ENCODE results near the gene ARAP1.
"Not testable (repeated sequence)": the region's sequence is repeated elsewhere in the genome, so short reads cannot be mapped to it uniquely, and the experiment has no call there.

The ARAP1 gene

DNA sequence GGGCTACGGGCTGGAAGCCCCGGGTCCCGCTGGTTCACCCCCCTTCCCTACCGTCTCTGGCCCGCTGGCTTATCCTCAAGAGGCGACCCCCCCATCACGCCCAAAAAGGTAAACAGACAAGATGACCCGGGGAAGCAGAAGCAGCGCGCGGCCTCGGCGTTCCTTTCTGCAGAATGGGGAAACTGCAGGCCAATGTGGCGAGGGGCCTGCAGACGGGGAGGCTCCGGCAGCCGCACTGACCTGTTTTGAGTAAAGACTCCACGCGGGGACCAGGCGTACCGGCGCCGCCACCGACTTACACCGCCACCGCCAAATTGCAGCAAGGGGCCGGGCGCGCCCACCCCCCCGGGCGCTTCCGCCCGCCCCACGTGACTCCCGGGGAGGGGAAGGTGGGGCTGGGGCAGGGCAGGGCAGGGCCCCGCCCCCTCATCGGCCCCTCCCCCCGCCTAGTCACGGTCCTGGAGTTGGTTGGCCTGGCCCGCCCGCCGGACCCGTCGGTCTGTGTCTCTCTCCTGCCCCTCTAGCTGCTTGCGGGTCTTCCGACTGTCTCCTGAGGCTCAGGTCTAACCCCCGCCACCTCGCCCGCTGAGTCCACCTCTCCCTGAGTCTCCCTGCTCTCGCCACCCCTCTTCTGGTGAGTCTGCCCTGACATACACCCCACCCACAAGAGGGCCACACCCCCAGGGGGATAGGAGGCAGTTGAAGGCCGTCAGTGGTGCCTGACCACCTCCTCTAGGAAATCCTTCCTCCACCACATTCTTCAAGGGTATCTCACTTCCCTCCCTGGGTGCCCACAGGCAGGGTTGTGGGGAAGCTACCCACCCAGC is at the start of gene ARAP1:
ARAP1 (minus strand) TSS at position 321 of the 827 bp plus-strand sequence. CDS start 25,280 bp downstream, outside the sequence.
- TF ChIP-seq, protein P1, sequence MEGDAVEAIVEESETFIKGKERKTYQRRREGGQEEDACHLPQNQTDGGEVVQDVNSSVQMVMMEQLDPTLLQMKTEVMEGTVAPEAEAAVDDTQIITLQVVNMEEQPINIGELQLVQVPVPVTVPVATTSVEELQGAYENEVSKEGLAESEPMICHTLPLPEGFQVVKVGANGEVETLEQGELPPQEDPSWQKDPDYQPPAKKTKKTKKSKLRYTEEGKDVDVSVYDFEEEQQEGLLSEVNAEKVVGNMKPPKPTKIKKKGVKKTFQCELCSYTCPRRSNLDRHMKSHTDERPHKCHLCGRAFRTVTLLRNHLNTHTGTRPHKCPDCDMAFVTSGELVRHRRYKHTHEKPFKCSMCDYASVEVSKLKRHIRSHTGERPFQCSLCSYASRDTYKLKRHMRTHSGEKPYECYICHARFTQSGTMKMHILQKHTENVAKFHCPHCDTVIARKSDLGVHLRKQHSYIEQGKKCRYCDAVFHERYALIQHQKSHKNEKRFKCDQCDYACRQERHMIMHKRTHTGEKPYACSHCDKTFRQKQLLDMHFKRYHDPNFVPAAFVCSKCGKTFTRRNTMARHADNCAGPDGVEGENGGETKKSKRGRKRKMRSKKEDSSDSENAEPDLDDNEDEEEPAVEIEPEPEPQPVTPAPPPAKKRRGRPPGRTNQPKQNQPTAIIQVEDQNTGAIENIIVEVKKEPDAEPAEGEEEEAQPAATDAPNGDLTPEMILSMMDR (IDR thresholded peaks at IDR 0.05; ENCODE audit: low read depth, low read length), result no peak
- peak; percentile 63 to 77 for DNase-seq (ENCODE audit: low read depth in 2 of 2)
- H3K4me3 ChIP-seq (replicated peaks in 1 of 2; ENCODE audit: low read depth in 2 of 2, low read length in 2 of 2), result peak within 1 kb of the TSS; percentile 78 to 85

DNA sequence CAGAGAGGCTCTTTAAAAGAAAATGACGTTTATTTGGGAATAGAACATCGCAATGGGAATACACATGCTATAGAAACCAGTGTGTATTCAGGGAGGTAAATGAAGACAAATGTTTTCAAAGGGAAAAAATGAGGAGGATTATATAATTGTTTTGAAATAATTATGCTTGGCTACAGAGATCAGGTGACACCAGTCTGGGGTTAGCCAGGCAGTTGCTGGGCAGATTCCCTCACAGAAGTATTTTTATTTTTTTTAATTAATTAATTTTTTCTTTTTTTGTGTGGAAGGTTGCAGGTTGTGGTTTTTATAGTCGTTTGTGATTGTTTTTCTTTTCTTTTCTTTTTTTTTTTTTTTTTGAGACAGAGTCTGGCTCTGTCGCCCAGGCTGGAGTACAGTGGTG is 47.2 kb upstream of the ARAP1 start:
- DNase-seq (ENCODE audit: low read depth in 2 of 2), result no peak
- TF ChIP-seq, protein P1 (IDR thresholded peaks at IDR 0.05; ENCODE audit: low read depth, low read length), result no peak
- H3K4me3 ChIP-seq (replicated peaks in 1 of 2; ENCODE audit: low read depth in 2 of 2, low read length in 2 of 2), result no peak overlapping the region

DNA sequence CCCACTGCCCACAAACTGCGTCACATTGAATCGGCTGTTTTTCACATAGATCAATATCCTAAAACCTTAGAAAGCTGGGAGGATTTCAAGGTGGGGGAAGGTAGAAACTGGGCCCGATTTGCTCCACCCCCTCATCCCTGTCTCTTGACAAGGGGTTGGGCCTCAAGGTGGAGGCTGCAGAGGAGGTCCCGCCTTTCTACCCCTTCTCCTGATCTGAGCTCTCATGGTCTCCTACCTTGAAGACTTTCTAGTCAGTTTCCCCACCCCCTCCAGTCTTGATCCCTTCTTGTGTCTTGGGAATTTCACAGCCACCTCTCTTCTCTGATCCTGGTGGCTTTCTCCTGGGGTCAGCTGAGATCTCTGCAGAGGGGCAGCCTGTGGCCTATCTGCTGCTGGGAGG is 46.2 kb upstream of the ARAP1 start:
- no peak overlapping the region for H3K4me3 ChIP-seq (replicated peaks in 1 of 2; ENCODE audit: low read depth in 2 of 2, low read length in 2 of 2)
- TF ChIP-seq, protein P1 (IDR thresholded peaks at IDR 0.05; ENCODE audit: low read depth, low read length), result no peak
- no peak for DNase-seq (ENCODE audit: low read depth in 2 of 2)

DNA sequence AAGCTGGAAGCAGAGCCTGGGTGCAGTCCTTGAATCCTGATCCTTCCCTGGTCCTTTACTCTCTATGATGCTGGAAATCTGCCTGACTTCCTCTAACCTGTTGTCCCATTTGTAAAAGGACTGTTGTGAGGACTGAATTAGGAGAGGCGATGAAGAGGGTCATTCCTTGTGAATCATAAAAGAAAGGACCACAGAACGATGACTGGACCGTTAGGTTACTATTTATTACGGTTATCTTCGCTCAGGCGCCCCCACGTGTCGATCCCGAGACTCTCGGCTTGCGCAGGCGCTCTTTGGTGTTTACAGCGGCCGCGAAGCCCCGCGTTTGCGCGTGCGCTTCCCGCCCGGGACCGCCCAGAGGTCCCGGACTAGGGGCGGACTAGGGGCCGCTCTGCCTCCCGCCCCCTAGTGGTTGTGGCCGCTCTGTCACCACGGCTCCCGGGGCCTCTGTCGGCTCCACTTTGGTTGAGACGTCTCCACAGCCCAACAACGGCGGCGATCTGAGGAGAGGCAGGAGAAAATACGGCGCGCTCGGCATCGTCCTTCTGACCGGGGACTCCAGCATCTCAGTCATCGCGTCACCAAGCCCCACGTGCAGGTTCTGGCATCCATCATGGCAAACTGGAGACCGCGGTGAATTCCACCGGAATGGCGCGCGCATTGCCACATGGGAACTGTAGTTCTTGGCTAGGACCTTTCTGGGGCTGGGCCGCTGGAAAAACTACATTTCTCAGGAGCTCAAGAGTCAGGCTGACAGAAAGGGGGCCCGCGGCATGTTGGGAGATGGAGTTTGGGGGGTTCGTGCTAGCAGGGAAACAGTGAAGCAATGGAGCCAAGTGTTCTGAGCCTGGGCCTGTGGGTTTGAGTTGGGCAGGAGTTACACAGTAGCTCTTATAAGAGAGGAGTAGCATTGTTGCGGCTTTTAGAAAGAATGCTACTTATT is 41.5 kb upstream of the ARAP1 start, which contains the start of gene STARD10:
STARD10 (minus strand) TSS at position 623 of the 943 bp plus-strand sequence. CDS start 12,866 bp downstream, outside the sequence.
- peak within 1 kb of the TSS; percentile 71 to 74 for H3K4me3 ChIP-seq (replicated peaks in 1 of 2; ENCODE audit: low read depth in 2 of 2, low read length in 2 of 2)
- TF ChIP-seq, protein P1 (IDR thresholded peaks at IDR 0.05; ENCODE audit: low read depth, low read length), result peak; percentile 92
- peak; percentile 96 to 97 for DNase-seq (ENCODE audit: low read depth in 2 of 2)

DNA sequence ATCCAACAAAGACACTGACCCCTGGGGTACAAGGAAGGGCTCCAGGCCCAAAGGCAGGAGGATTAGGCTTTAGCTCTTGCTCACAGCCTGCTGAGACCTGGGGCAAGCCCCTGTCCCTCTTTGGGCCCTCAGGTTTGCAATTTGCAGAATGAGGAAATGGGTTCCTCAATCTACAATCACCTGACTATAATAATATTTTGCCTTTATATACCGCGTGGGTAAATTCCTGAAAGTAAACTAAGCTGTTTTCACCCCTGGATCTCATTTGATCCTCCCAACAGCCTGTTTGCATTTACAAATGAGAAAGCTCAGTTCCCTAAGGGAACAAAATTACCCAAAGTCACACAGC is 40.8 kb upstream of the ARAP1 start:
- DNase-seq (ENCODE audit: low read depth in 2 of 2), result no peak
- no peak overlapping the region for H3K4me3 ChIP-seq (replicated peaks in 1 of 2; ENCODE audit: low read depth in 2 of 2, low read length in 2 of 2)
- TF ChIP-seq, protein P1 (IDR thresholded peaks at IDR 0.05; ENCODE audit: low read depth, low read length), result no peak

DNA sequence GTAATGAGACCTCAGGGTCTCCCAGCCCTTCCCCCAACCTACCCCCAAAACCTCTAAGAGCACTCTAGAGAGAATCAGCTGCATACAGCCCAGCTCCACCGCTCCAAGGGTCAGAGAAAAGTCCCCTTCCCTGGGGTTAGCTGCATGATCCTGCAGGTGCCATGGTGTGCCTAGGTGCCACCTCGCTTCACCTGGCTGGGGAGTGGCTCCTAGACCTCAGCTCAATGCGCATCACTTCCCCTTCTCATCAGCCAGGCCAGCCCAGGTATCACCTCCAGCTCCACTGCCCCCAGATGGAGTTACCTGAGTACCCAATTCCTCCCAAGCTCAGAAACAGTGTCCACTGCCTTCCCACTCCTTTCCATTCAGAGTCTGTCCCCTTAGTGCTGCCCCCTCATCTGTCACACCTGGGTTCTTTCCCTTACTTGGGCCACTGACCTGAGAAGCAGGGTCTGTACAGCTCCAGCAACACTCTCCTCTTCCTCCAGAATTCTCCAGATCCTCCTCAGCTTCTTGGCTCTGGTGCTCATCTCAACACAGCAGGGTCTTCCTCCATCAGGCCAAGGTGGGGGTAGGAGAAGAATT is 40.3 kb upstream of the ARAP1 start:
- TF ChIP-seq, protein P1 (IDR thresholded peaks at IDR 0.05; ENCODE audit: low read depth, low read length), result no peak
- DNase-seq (ENCODE audit: low read depth in 2 of 2), result no peak
- no peak overlapping the region for H3K4me3 ChIP-seq (replicated peaks in 1 of 2; ENCODE audit: low read depth in 2 of 2, low read length in 2 of 2)

DNA sequence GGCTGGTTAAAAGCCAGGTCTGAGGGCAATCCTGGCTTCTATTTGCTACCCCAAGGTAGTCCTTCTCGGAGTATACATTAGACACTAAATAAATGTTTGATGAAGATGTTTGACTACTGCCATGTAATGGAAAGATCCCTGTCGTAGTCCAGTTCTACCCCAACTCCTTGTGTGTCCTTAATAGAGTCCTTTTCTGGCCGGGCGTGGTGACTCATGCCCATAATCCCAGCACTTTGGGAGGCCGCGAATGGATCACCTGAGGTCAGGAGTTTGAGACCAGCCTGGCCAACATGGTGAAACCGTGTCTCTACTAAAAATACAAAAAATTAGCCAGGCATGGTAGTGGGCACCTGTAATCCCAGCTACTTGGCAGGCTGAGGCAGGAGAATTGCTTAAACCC is 39.0 kb upstream of the ARAP1 start:
- H3K4me3 ChIP-seq (replicated peaks in 1 of 2; ENCODE audit: low read depth in 2 of 2, low read length in 2 of 2); DNase-seq (ENCODE audit: low read depth in 2 of 2): not testable (repeated sequence)
